Measurements from ENCODE around the gene MRPS34. TPM values are rescaled to one million over a fixed set of nuclear protein-coding genes. Genes with fewer than 3 reads are reported as not detected.

Gene MRPS34
- total and polyA plus RNA-seq, 3 experiments from 2014 or later = 155 to 176 (median 172) TPM

DNA sequence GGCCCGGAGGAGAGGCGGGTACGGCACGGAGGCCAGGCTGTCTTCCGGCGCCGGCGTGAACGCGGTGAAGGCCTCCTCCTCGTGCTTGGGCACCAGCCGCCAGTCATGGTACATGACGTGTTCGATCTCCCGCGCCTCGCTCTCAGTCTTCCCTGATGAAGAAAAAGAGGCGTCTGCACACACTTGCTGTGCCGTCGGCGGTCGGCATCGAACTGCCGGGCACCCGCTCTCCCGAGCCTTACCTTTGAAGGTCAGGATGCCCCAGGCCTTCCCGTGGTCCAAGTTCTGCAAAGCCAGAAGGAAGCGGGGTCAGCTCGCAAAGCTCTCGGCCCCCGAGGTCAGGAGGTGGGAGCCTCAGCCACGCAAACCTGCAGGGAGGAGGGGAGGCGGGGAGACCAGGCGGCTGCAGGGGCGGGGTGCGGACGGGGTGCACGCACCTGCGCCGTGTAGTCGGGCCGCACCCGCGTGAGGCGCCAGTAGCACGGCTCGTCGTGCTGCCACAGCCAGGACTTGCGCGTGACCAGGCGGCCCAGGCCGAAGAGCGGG, 499 bp downstream of the MRPS34 start, which contains the start of gene EME2:
EME2 (plus strand) TSS at position 449 of the 546 bp plus-strand sequence. CDS start 418 bp downstream, outside the sequence.
- Histone ChIP-seq H3K9me3 (ENCODE audit: low read length) (no peaks in the 10 kb centered on the region), H3K36me3 (ENCODE audit: insufficient read depth, low read length) (no peaks in the 10 kb centered on the region), H3K27ac (ENCODE audit: low read depth, low read length) (peak within 1 kb of the TSS; percentile 79), H3K4me3 (ENCODE audit: low read length) (peak within 1 kb of the TSS; percentile 96), H3K4me1 (ENCODE audit: insufficient read depth, low read length) (peaks cover 21% of the 10 kb centered on the region), H3K27me3 (ENCODE audit: insufficient read depth, low read length, poor library complexity, severe bottlenecking) (no peaks in the 10 kb centered on the region)
- Mint-ChIP-seq H3K36me3 (peaks cover 0 to 37% (median 0%) of the 10 kb centered on the region in 3 donors), H3K27me3 (no peaks in the 10 kb centered on the region), H3K9me3 (no peaks in the 10 kb centered on the region), H3K27ac (peak within 1 kb of the TSS; percentile 85 to 97 (median 96)), H3K4me3 (peak within 1 kb of the TSS; percentile 89 to 98 (median 96)), H3K4me1 (peaks cover 8 to 30% (median 18%) of the 10 kb centered on the region in 3 donors)
- POLR2A ChIA-PET = interaction anchor here (0.6 to 4.0 kb wide), 4 partner anchors 10 to 353 kb away, joined by 5 to 52 read pairs (median 12); partner anchors contain the start of genes MAPK8IP3, NUBP2 and SPSB3
- CTCF ChIA-PET = interaction anchor here (0.9 to 3.0 kb wide), 4 partner anchors 11 to 67 kb away, joined by 3 to 24 read pairs (median 7); partner anchors contain the start of genes FAHD1, HAGH, MAPK8IP3 and NUBP2
- peak; percentile 26 to 67 (median 36) for DNase-seq

DNA sequence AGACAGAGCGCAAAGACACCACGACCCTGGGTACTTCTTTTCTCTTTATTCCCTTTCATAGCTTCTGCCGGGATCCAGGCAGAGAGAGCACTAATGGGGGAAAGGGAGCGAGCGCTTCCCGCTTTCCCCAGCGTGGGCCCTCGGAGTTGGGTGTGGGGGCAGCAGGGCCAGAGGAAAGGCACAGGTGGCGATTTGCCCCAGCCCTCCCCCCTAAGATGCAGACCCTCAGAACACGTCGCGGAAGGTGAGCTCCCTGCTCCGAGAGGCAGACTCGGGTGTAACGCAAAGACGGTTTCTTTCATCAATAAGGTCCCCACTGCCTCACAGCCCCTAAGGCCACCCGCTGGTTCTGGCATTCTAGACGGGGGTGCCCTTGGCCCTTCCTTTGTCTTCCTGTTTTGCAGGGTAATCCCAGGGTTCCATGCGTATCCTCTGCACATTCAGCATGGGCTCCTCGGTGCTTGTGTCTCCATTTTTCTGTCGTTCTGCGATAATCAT, 1.0 kb downstream of the MRPS34 start:
- Mint-ChIP-seq H3K9me3 (no peaks in the 10 kb centered on the region), H3K4me1 (peaks cover 8 to 30% (median 18%) of the 10 kb centered on the region in 3 donors), H3K36me3 (peaks cover 0 to 39% (median 0%) of the 10 kb centered on the region in 3 donors), H3K27ac (peak overlapping the region; percentile 85 to 97 (median 94)), H3K4me3 (peak overlapping the region; percentile 89 to 98 (median 96)), H3K27me3 (no peaks in the 10 kb centered on the region)
- CTCF ChIA-PET = interaction anchor here (2.2 to 3.0 kb wide), 2 partner anchors 11 to 66 kb away, joined by 11 to 24 read pairs; partner anchors contain the start of genes MAPK8IP3, NUBP2 and SPSB3
- Histone ChIP-seq H3K9me3 (ENCODE audit: low read length) (no peaks in the 10 kb centered on the region), H3K4me3 (ENCODE audit: low read length) (peak overlapping the region; percentile 96), H3K4me1 (ENCODE audit: insufficient read depth, low read length) (peaks cover 21% of the 10 kb centered on the region), H3K27me3 (ENCODE audit: insufficient read depth, low read length, poor library complexity, severe bottlenecking) (no peaks in the 10 kb centered on the region), H3K36me3 (ENCODE audit: insufficient read depth, low read length) (no peaks in the 10 kb centered on the region), H3K27ac (ENCODE audit: low read depth, low read length) (peak overlapping the region; percentile 79)
- POLR2A ChIA-PET = interaction anchor here (0.6 to 4.0 kb wide), 3 partner anchors 11 to 66 kb away, joined by 5 to 52 read pairs (median 19); partner anchors contain the start of genes MAPK8IP3, NUBP2 and SPSB3
- no peak for DNase-seq

DNA sequence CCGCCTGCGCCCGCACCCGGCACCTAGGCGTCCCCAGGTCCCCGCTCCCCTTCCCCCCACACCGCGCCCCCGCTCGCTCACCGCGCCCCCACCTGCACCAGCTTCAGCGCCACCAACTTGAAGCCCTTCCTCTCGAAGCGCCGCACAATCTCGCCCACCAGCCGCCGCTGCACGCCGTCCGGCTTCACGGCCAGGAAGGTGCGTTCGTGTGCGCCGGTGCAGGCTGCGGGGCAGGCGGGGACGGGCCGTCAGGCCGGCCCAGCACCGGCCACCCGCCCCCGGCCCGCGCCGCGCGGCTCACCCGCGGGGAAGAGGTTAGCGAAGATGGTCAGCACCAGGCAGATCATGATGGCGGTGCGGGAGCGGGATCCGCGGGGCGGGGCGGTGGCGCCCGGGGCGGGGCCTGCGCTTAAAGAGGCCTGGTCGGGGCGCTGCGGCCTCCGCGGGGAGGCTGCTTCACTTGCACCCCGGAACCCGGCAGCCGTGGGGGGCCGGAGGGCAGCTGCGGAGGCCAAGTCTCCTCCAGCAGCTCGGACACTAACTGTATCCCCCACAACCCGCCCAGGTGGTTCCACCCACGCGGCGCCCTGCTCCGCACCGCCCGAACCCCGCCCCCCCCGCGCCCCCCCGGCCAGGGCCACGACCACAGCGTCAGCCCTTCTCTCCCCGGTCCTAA, 1.6 kb downstream of the MRPS34 start, which contains the start of gene NME3:
NME3 (minus strand) TSS at position 356 of the 676 bp plus-strand sequence; CDS start at position 347, 9 bp downstream.
- ChIA-PET CTCF (interaction anchor here (2.2 to 3.0 kb wide), 2 partner anchors 12 to 66 kb away, joined by 11 to 24 read pairs; partner anchors contain the start of genes MAPK8IP3, NUBP2 and SPSB3), POLR2A (interaction anchor here (3.7 to 4.0 kb wide), 2 partner anchors 12 to 65 kb away, joined by 19 to 52 read pairs; partner anchors contain the start of genes MAPK8IP3, NUBP2 and SPSB3)
- peak within 1 kb of the TSS; percentile 89 to 98 (median 96) for H3K4me3 Mint-ChIP-seq
- Histone ChIP-seq H3K27ac (ENCODE audit: low read depth, low read length) (peak within 1 kb of the TSS; percentile 79), H3K4me1 (ENCODE audit: insufficient read depth, low read length) (peaks cover 21% of the 10 kb centered on the region), H3K36me3 (ENCODE audit: insufficient read depth, low read length) (no peaks in the 10 kb centered on the region), H3K9me3 (ENCODE audit: low read length) (no peaks in the 10 kb centered on the region), H3K27me3 (ENCODE audit: insufficient read depth, low read length, poor library complexity, severe bottlenecking) (no peaks in the 10 kb centered on the region), H3K4me3 (ENCODE audit: low read length) (peak within 1 kb of the TSS; percentile 96)
- H3K27me3 Mint-ChIP-seq = no peaks in the 10 kb centered on the region
- peaks cover 0 to 36% (median 0%) of the 10 kb centered on the region in 3 donors for H3K36me3 Mint-ChIP-seq
- peaks cover 8 to 30% (median 18%) of the 10 kb centered on the region in 3 donors for H3K4me1 Mint-ChIP-seq
- H3K9me3 Mint-ChIP-seq = no peaks in the 10 kb centered on the region
- peak; percentile 64 to 79 (median 70) for DNase-seq
- H3K27ac Mint-ChIP-seq = peak within 1 kb of the TSS; percentile 85 to 97 (median 94)

DNA sequence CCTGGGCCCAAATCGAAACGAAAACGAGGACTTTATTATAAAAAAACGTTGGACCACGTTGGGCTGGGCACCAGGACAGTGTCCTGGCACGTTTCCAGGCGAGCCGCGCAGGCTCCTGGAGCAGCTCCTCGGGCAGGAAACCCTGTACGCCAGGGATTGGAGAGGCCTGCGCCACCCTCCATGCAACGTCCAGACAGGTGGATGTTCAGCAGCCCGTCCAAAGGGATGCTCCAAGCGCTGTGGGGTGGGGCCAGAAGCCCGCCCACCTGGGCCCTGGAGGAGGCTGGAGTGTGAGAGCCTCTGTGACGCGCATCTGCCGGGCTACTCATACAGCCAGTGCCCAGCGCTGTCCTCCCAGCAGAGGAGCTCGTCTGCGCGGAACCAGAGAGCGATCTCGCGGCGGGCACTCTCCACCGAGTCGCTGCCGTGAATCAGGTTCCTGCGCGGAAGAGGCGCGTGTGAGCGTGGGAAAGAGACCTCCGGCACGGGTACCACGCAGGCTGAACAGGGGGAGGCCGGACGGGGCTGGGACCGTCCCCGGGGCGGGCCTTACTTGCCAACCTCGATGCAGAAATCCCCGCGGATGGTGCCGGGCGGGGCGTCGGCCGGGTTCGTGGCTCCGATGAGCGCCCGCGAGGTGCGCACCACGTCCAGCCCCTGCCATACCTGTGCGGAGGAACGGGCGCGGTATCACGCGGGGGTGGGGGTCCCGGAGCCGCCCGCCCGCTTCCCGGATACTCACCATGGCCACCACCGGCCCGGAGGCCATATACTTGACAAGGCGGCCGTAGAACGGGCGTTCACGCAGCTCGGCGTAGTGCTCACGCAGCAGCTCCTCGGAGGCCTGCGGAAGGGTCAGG, 2.4 kb downstream of the MRPS34 start:
- ChIA-PET CTCF (interaction anchor here (1.6 to 1.8 kb wide), 2 partner anchors 12 to 65 kb away, joined by 4 to 6 read pairs; partner anchors contain the start of genes MAPK8IP3, NUBP2 and SPSB3), POLR2A (interaction anchor here (0.5 to 4.0 kb wide), 5 partner anchors 12 to 1089 kb away, joined by 3 to 52 read pairs (median 5); partner anchors contain the start of genes MAPK8IP3, NUBP2 and SPSB3)
- peaks cover 0 to 38% (median 0%) of the 10 kb centered on the region in 3 donors for H3K36me3 Mint-ChIP-seq
- H3K4me1 Mint-ChIP-seq = peaks cover 8 to 30% (median 18%) of the 10 kb centered on the region in 3 donors
- peaks cover 21% of the 10 kb centered on the region for H3K4me1 ChIP-seq (ENCODE audit: insufficient read depth, low read length)
- DNase-seq = peak in 4 of 5 donors; percentile 41 to 66 (median 50)
- H3K36me3 ChIP-seq (ENCODE audit: insufficient read depth, low read length) = peaks cover 6% of the 10 kb centered on the region
- H3K9me3 ChIP-seq (ENCODE audit: low read length) = no peaks in the 10 kb centered on the region
- no peaks in the 10 kb centered on the region for H3K27me3 Mint-ChIP-seq
- no peaks in the 10 kb centered on the region for H3K27me3 ChIP-seq (ENCODE audit: insufficient read depth, low read length, poor library complexity, severe bottlenecking)
- H3K27ac ChIP-seq (ENCODE audit: low read depth, low read length) = no peak overlapping the region
- H3K9me3 Mint-ChIP-seq = no peaks in the 10 kb centered on the region
- H3K4me3 Mint-ChIP-seq = peak overlapping the region; percentile 73 to 98 (median 84)
- peak overlapping the region; percentile 96 for H3K4me3 ChIP-seq (ENCODE audit: low read length)
- H3K27ac Mint-ChIP-seq = peak overlapping the region in 4 of 8 donors; percentile 50 to 86 (median 65)

DNA sequence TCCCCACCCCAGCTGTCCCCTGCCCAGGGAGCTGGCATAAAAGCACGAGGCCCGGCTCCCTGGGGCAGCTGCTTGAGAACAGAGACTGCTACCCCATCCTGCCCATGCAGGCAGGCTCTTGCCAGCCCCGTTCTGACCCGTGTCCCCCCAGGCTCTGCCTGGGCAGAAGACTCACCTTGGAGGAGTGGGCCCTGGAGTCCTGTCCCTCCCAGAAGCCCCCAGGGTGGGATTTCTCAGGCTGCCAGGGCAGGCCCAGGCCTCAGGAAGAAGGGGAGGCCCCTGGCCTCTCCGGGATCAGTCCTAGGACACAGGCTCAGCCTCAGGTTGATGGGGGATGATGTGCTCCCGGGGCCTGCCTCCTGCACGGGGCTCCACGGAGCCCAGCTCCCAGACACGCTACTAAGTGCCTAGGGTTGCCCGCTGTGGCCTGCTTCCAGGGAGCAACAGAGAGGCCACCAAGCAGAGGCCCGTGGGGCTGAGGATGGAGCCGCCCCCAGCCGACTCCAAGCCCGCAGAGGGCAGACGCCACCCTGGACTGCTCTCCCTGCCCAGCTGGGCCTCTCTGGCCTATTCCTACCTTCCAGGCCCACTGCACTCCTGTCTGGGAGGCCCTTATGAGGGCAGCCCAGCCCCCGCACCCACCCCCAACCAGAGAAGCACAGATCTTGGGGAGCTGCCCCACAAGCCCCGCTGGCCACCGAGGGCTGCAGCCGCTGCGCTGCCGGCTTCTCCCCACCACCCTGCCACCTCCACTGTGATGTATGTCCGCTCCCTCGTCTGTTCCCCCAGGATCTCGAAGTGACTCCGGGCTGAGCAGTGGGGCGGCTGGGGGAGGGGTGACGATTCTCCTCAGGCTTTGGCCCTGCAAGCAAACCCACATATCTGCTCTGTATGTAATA, 3.3 kb downstream of the MRPS34 start:
- ChIA-PET POLR2A (interaction anchor here (0.5 to 3.7 kb wide), 4 partner anchors 13 to 1088 kb away, joined by 3 to 19 read pairs (median 4); partner anchors contain the start of genes MAPK8IP3, NUBP2 and SPSB3), CTCF (interaction anchor here (1.6 to 1.8 kb wide), 2 partner anchors 13 to 64 kb away, joined by 4 to 6 read pairs; partner anchors contain the start of genes MAPK8IP3, NUBP2 and SPSB3)
- peaks cover 16% of the 10 kb centered on the region for H3K4me1 ChIP-seq (ENCODE audit: insufficient read depth, low read length)
- DNase-seq = no peak
- Mint-ChIP-seq H3K4me1 (peaks cover 8 to 25% (median 15%) of the 10 kb centered on the region in 3 donors), H3K36me3 (peaks cover 0 to 46% (median 0%) of the 10 kb centered on the region in 3 donors), H3K27ac (peak overlapping the region in 4 of 8 donors; percentile 24 to 84 (median 65)), H3K4me3 (peak overlapping the region; percentile 19 to 98 (median 76)), H3K9me3 (no peaks in the 10 kb centered on the region), H3K27me3 (no peaks in the 10 kb centered on the region)
- no peaks in the 10 kb centered on the region for H3K27me3 ChIP-seq (ENCODE audit: insufficient read depth, low read length, poor library complexity, severe bottlenecking)
- H3K4me3 ChIP-seq (ENCODE audit: low read length) = no peak overlapping the region
- H3K27ac ChIP-seq (ENCODE audit: low read depth, low read length) = no peak overlapping the region
- H3K36me3 ChIP-seq (ENCODE audit: insufficient read depth, low read length) = peaks cover 7% of the 10 kb centered on the region
- no peaks in the 10 kb centered on the region for H3K9me3 ChIP-seq (ENCODE audit: low read length)

DNA sequence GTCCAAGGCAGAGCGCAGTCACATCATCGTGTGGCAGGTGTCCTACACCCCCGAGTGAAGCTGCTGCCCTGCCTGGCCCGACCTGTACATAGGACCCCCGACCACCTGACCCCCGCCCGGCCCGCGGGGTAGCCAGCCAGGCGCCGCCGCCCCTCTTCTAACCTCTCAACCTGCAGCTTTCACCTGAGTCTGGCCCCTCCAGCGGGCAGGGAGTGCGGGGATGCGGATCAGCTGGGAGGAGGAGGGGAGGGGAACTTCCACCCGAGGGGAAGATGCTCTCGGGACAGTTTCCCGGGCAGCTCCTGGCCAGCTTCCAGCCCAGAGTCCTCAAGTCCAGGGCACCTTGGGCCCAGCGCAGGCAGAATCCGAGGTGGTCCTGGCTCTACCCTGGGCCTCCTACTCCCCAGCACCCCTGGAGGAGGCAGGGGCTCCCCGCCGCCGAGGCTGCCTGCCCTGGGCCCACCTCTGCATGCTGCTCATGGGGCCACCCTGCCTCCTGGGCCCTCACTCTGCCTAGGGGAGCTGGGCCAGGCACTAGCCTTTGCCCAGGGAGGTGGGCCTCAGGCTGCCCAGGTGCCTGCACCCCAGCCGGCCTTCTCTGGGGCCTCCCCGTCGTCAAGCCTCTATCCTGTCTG, 4.0 kb downstream of the MRPS34 start:
- ChIA-PET CTCF (interaction anchor here (1.6 to 1.8 kb wide), 2 partner anchors 14 to 63 kb away, joined by 4 to 6 read pairs; partner anchors contain the start of genes MAPK8IP3, NUBP2 and SPSB3), POLR2A (interaction anchor here (0.6 kb wide), 1 partner anchor 129 kb away, joined by 4 read pairs; no protein-coding TSS in a partner anchor)
- Mint-ChIP-seq H3K4me1 (peaks cover 8 to 19% (median 13%) of the 10 kb centered on the region in 3 donors), H3K36me3 (peaks cover 0 to 48% (median 0%) of the 10 kb centered on the region in 3 donors), H3K9me3 (no peaks in the 10 kb centered on the region), H3K27me3 (no peaks in the 10 kb centered on the region), H3K4me3 (no peak overlapping the region), H3K27ac (peak overlapping the region in 2 of 8 donors; percentile 38 to 57)
- no peak for DNase-seq
- Histone ChIP-seq H3K4me1 (ENCODE audit: insufficient read depth, low read length) (peaks cover 8% of the 10 kb centered on the region), H3K27me3 (ENCODE audit: insufficient read depth, low read length, poor library complexity, severe bottlenecking) (no peaks in the 10 kb centered on the region), H3K27ac (ENCODE audit: low read depth, low read length) (no peak overlapping the region), H3K9me3 (ENCODE audit: low read length) (no peaks in the 10 kb centered on the region), H3K36me3 (ENCODE audit: insufficient read depth, low read length) (peaks cover 7% of the 10 kb centered on the region), H3K4me3 (ENCODE audit: low read length) (no peak overlapping the region)

Measured in CD8-positive, alpha-beta memory T cell (primary cell).